GM12874 (cell line): Measurements from ENCODE around the gene TMPRSS15.

ENCODE experiments used
- TF ChIP-seq, protein P1 (sequence below): IDR thresholded peaks from 2 replicates; pipeline ENCODE4 v1.5.1; 2011; ENCODE audit warnings: low read depth, mild to moderate bottlenecking, control low read depth, low read length, moderate library complexity; ENCODE audit not compliant: insufficient read depth

TMPRSS15 gene

GRCh38 chr21:18373606-18374005, 30.0 kb downstream of the TMPRSS15 start:
- TF ChIP-seq, protein P1, sequence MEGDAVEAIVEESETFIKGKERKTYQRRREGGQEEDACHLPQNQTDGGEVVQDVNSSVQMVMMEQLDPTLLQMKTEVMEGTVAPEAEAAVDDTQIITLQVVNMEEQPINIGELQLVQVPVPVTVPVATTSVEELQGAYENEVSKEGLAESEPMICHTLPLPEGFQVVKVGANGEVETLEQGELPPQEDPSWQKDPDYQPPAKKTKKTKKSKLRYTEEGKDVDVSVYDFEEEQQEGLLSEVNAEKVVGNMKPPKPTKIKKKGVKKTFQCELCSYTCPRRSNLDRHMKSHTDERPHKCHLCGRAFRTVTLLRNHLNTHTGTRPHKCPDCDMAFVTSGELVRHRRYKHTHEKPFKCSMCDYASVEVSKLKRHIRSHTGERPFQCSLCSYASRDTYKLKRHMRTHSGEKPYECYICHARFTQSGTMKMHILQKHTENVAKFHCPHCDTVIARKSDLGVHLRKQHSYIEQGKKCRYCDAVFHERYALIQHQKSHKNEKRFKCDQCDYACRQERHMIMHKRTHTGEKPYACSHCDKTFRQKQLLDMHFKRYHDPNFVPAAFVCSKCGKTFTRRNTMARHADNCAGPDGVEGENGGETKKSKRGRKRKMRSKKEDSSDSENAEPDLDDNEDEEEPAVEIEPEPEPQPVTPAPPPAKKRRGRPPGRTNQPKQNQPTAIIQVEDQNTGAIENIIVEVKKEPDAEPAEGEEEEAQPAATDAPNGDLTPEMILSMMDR, result no peak

DNA sequence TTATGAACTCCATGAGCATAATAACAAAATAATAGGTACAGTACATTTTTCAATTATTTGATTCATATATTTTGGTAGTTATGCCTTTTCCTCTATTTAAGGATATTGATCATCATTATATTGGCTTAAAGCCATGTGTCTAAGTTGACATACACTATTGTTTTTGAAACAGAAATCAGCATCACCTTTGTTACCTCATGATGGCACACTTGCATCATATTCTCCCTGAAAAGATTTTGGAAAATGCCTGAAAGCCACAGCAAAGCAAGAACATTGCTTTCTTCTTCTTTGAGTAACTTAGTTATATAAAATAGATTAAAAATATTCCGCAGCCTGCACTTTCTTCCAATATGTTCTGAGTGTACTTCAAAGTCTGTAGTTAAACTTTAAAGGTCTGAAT, 33.3 kb downstream of the TMPRSS15 start:
- TF ChIP-seq, protein P1, result no peak

- TF ChIP-seq, protein P1, result no peak
Measured at GRCh38 chr21:18369115-18369514, 34.5 kb downstream of the TMPRSS15 start.

- TF ChIP-seq, protein P1, result no peak
Measured at GRCh38 chr21:18368205-18368604, 35.4 kb downstream of the TMPRSS15 start.

DNA sequence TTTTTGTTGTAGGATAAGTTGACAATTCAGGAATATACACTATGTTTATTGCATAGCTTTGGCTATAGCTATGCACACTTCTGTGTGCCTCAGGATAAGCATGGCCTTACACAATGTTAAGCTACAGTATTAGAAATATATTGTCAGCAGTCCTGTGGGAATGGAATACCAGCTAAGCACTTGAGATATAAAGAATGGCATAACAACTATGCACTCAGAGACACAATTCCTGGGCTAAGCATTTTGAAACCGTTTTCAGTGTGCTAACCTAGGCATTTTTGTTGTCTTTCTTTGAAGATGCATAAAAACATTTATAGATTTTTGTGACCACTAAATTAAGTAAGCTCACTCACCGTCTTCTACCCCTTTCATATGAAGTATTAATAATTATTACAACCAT, 46.8 kb downstream of the TMPRSS15 start:
- TF ChIP-seq, protein P1, result no peak

GRCh38 chr21:18354947-18355346, 48.6 kb downstream of the TMPRSS15 start:
- TF ChIP-seq, protein P1, result no peak

DNA sequence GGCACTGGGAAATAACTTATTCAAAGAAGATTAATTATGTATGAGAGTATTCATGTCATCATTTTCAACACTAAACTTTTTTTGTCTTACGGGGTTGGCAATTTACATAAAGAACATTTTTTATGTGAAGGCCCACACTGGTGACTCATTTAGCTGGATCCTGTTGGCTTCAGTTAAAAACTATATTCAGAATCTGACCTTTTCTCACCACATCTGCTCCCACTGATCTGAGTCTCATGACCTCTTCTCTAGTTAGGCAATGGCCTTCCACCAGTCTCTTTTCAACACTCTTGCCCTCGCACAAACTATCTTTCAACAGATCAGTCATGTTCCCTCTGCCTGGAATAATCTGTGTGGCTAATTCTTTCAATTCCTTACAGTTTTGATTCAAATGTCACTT, 53.4 kb downstream of the TMPRSS15 start:
- TF ChIP-seq, protein P1, result no peak

GRCh38 chr21:18349468-18349867, 54.1 kb downstream of the TMPRSS15 start:
- TF ChIP-seq, protein P1, result no peak
